Measurements from ENCODE around the gene TPK1.

TPK1 gene

DNA sequence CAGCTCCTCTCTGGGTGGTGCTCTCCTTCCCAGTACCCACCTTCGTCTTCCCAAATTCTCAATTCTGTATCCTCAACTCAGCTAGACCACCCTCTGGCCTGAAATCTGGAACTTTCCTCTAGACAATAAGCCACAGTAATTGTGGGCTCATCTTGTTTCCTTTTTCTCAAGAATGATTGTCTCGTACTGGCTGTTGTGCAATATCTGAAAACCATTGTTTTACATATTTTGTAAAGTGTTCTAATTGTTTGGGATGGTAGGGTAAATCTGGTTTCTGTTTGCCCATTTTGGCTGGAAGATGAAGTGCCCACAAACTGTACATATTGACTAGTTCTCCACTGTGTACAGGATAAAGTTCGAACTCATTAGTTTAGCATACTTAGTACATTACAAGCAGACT, 421.0 kb downstream of the TPK1 start:
- TF ChIP-seq, protein P1, sequence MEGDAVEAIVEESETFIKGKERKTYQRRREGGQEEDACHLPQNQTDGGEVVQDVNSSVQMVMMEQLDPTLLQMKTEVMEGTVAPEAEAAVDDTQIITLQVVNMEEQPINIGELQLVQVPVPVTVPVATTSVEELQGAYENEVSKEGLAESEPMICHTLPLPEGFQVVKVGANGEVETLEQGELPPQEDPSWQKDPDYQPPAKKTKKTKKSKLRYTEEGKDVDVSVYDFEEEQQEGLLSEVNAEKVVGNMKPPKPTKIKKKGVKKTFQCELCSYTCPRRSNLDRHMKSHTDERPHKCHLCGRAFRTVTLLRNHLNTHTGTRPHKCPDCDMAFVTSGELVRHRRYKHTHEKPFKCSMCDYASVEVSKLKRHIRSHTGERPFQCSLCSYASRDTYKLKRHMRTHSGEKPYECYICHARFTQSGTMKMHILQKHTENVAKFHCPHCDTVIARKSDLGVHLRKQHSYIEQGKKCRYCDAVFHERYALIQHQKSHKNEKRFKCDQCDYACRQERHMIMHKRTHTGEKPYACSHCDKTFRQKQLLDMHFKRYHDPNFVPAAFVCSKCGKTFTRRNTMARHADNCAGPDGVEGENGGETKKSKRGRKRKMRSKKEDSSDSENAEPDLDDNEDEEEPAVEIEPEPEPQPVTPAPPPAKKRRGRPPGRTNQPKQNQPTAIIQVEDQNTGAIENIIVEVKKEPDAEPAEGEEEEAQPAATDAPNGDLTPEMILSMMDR (conservative IDR thresholded peaks at IDR 0.05; ENCODE audit: low read depth, low read length), result no peak
- H3K4me3 ChIP-seq (IDR thresholded peaks at IDR 0.05; ENCODE audit: insufficient read depth, low read depth, low read length), result no peak overlapping the region

DNA sequence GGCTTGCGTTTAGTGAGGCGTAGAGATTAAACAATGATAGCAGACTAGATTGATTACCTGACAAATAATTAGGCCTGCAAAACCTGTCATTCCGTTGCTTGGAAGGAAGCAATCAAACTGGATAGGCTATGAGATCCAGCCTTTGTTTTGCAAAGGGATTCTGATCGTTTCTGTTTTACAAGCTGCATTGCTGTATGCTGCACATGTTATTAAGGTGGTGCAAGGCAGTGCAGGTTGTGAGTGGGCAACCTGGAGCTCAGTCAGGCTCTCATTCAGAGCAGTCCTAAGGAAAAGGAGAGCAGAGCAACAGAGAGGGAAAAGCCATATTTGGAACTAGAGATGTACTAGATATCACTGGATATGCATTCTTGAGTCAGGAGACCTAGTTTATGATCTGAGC, 425.4 kb downstream of the TPK1 start:
- Histone ChIP-seq H3K79me2 (ENCODE audit: insufficient read depth, low read depth) (no peaks in the 10 kb centered on the region), H2AFZ (ENCODE audit: low read depth) (no peak overlapping the region), H3K36me3 (ENCODE audit: insufficient read depth) (no peaks in the 10 kb centered on the region), H3K4me2 (no peak overlapping the region), H3K9ac (no peak overlapping the region), H4K20me1 (ENCODE audit: insufficient read depth) (no peaks in the 10 kb centered on the region), H3K4me1 (ENCODE audit: low read depth, poor library complexity, severe bottlenecking) (no peaks in the 10 kb centered on the region), H3K4me3 (IDR thresholded peaks at IDR 0.05; ENCODE audit: insufficient read depth, low read depth, low read length) (no peak overlapping the region), H3K27ac (no peak overlapping the region), H3K27me3 (ENCODE audit: insufficient read depth, low read depth) (no peaks in the 10 kb centered on the region)
- TF ChIP-seq, protein P1 (conservative IDR thresholded peaks at IDR 0.05; ENCODE audit: low read depth, low read length), result no peak

More for the DNA sequence above, 421.0 kb downstream of the TPK1 start:
- Histone ChIP-seq H3K27ac (no peak overlapping the region), H3K4me1 (ENCODE audit: low read depth, poor library complexity, severe bottlenecking) (no peaks in the 10 kb centered on the region), H3K9ac (no peak overlapping the region), H3K79me2 (ENCODE audit: insufficient read depth, low read depth) (no peaks in the 10 kb centered on the region), H4K20me1 (ENCODE audit: insufficient read depth) (no peaks in the 10 kb centered on the region), H2AFZ (ENCODE audit: low read depth) (no peak overlapping the region), H3K27me3 (ENCODE audit: insufficient read depth, low read depth) (no peaks in the 10 kb centered on the region), H3K4me2 (no peak overlapping the region), H3K36me3 (ENCODE audit: insufficient read depth) (no peaks in the 10 kb centered on the region)

DNA sequence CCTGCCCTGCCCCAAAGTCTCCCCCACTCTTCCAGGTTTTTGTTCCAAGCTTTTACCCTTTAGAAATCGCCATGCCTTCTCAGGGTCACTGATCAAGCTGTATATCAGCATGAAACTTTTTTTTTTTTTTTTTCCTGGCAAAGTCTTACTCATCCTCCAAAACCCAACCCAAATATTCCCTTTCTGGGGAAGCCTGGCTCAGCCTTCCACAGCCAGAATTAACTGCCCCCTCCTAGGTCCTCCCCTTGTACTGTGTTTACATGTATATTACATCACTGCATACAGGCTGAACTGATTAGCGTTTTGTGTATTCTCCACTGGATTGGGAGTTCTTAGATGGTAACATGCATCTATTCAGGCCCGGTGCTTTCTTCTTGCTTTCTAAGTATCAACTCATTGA, 427.7 kb downstream of the TPK1 start:
- Histone ChIP-seq H3K4me1 (ENCODE audit: low read depth, poor library complexity, severe bottlenecking) (no peaks in the 10 kb centered on the region), H3K4me3 (IDR thresholded peaks at IDR 0.05; ENCODE audit: insufficient read depth, low read depth, low read length) (no peak overlapping the region), H3K27me3 (ENCODE audit: insufficient read depth, low read depth) (no peaks in the 10 kb centered on the region), H4K20me1 (ENCODE audit: insufficient read depth) (no peaks in the 10 kb centered on the region), H2AFZ (ENCODE audit: low read depth) (no peak overlapping the region), H3K27ac (no peak overlapping the region), H3K9ac (no peak overlapping the region), H3K36me3 (ENCODE audit: insufficient read depth) (no peaks in the 10 kb centered on the region), H3K79me2 (ENCODE audit: insufficient read depth, low read depth) (no peaks in the 10 kb centered on the region), H3K4me2 (no peak overlapping the region)
- TF ChIP-seq, protein P1 (conservative IDR thresholded peaks at IDR 0.05; ENCODE audit: low read depth, low read length), result no peak

DNA sequence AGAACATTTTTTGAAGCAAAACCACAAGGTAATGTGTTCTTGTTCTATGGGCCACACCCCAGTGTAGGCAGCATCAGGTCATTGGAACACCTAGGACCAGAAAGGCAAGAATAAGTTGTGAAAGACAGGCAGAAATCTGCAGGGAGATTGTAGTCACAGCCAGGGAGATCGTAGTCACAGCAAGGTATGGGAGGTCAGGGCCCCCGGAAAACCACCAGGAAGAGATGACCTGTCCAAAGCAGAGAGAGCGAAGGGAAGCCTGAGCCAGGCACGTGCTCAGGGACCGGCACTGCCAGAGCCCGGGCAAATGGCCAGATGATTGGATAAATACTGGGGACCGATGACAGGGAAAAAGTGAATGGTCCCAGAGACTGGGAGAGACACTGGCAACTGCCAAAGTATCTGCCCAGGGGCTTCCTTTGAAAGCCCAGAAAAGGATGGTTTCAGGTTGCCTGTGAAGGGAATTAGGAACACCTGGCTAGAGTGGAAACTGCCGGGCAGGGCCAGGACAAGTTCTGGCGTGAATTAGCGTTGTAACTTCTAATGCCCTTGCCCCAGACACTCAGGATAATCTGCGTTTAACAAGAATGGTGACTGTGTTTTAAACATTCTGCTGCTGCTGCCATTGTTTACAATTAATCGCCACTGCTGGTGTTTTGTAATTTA, 428.5 kb downstream of the TPK1 start:
- H3K4me2 ChIP-seq, result no peak overlapping the region
- no peak overlapping the region for H3K9ac ChIP-seq
- no peak overlapping the region for H2AFZ ChIP-seq (ENCODE audit: low read depth)
- no peak overlapping the region for H3K4me3 ChIP-seq (IDR thresholded peaks at IDR 0.05; ENCODE audit: insufficient read depth, low read depth, low read length)
- no peaks in the 10 kb centered on the region for H4K20me1 ChIP-seq (ENCODE audit: insufficient read depth)
- no peaks in the 10 kb centered on the region for H3K79me2 ChIP-seq (ENCODE audit: insufficient read depth, low read depth)
- TF ChIP-seq, protein P1 (conservative IDR thresholded peaks at IDR 0.05; ENCODE audit: low read depth, low read length), result no peak
- H3K36me3 ChIP-seq (ENCODE audit: insufficient read depth), result no peaks in the 10 kb centered on the region
- no peaks in the 10 kb centered on the region for H3K4me1 ChIP-seq (ENCODE audit: low read depth, poor library complexity, severe bottlenecking)
- H3K27me3 ChIP-seq (ENCODE audit: insufficient read depth, low read depth), result no peaks in the 10 kb centered on the region
- no peak overlapping the region for H3K27ac ChIP-seq
